H9 (cell line): Measurements from ENCODE around the gene GNG3. TPM values are rescaled to one million over a fixed set of nuclear protein-coding genes. Genes with fewer than 3 reads are reported as not detected.

Source experiments
- DNase-seq: peaks from one replicate; pipeline ENCODE4 v3.0.0-alpha.2; 2017
- H2AFZ ChIP-seq: one replicate; pipeline ENCODE4 v1.6.1; 2013; ENCODE audit warnings: mild to moderate bottlenecking, low read length, control low read depth, moderate library complexity
- H2AK5ac ChIP-seq: 2 replicates; pipeline ENCODE4 v1.6.1; 2013; ENCODE audit warnings: low read length, control low read depth, mixed read lengths; ENCODE audit not compliant: insufficient read length
- H2BK120ac ChIP-seq: one replicate; pipeline ENCODE4 v1.6.1; 2013; ENCODE audit warnings: low read depth, mild to moderate bottlenecking, low read length, control low read depth, inconsistent platforms; ENCODE audit not compliant: poor library complexity, severe bottlenecking
- H2BK12ac ChIP-seq: 2 replicates; pipeline ENCODE4 v1.6.1; 2013; ENCODE audit warnings: low read length, control low read depth, mixed read lengths, low read depth; ENCODE audit not compliant: insufficient read length
- H2BK15ac ChIP-seq: 2 replicates; pipeline ENCODE4 v1.6.1; 2013; ENCODE audit warnings: low read depth, low read length, control low read depth
- H2BK20ac ChIP-seq: one replicate; pipeline ENCODE4 v1.6.1; 2013; ENCODE audit warnings: low read depth, mild to moderate bottlenecking, low read length, control low read depth, inconsistent platforms; ENCODE audit not compliant: poor library complexity, severe bottlenecking
- H2BK5ac ChIP-seq: 2 replicates; pipeline ENCODE4 v1.6.1; 2013; ENCODE audit warnings: low read length, control low read depth, mixed read lengths; ENCODE audit not compliant: insufficient read length
- H3K14ac ChIP-seq: 2 replicates; pipeline ENCODE4 v1.6.1; 2013; ENCODE audit warnings: low read length, control low read depth; ENCODE audit not compliant: insufficient read depth
- H3K18ac ChIP-seq: 2 replicates; pipeline ENCODE4 v1.6.1; 2013; ENCODE audit warnings: low read depth, mild to moderate bottlenecking, mixed read lengths, low read length, control low read depth; ENCODE audit not compliant: insufficient read length
- H3K23ac ChIP-seq: 2 replicates; pipeline ENCODE4 v1.6.1; 2013; ENCODE audit warnings: low read length, control low read depth, mixed read lengths, low read depth; ENCODE audit not compliant: insufficient read length
- H3K23me2 ChIP-seq: 2 replicates; pipeline ENCODE4 v1.6.1; 2013; ENCODE audit warnings: low read depth, mild to moderate bottlenecking, mixed read lengths, low read length, control low read depth; ENCODE audit not compliant: insufficient read length, poor library complexity, severe bottlenecking
- H3K27ac ChIP-seq: 2 replicates; pipeline ENCODE4 v1.5.1; 2013; ENCODE audit warnings: low read length, control low read depth, mixed read lengths, low read depth; ENCODE audit not compliant: insufficient read length
- H3K27me3 ChIP-seq: 2 replicates; pipeline ENCODE4 v1.6.1; 2013; ENCODE audit warnings: low read length, control low read depth, inconsistent platforms; ENCODE audit not compliant: insufficient read depth
- H3K4ac ChIP-seq: 2 replicates; pipeline ENCODE4 v1.6.1; 2013; ENCODE audit warnings: low read depth, mild to moderate bottlenecking, control low read depth, inconsistent platforms, low read length, moderate library complexity
- H3K4me1 ChIP-seq: 2 replicates; pipeline ENCODE4 v1.6.1; 2013; ENCODE audit warnings: low read length, control low read depth, inconsistent platforms; ENCODE audit not compliant: insufficient read depth
- H3K4me2 ChIP-seq: 2 replicates; pipeline ENCODE4 v1.6.1; 2013; ENCODE audit warnings: low read length, control low read depth, mixed read lengths; ENCODE audit not compliant: insufficient read length, insufficient read depth
- H3K56ac ChIP-seq: 2 replicates; pipeline ENCODE4 v1.6.1; 2013; ENCODE audit warnings: low read depth, mild to moderate bottlenecking, mixed read lengths, low read length, control low read depth; ENCODE audit not compliant: insufficient read length
- H3K79me1 ChIP-seq: 2 replicates; pipeline ENCODE4 v1.6.1; 2013; ENCODE audit warnings: low read depth, mild to moderate bottlenecking, moderate library complexity, low read length, control low read depth, inconsistent platforms; ENCODE audit not compliant: insufficient read depth, poor library complexity, severe bottlenecking
- H3K79me2 ChIP-seq: 2 replicates; pipeline ENCODE4 v1.6.1; 2013; ENCODE audit warnings: low read length, control low read depth, inconsistent platforms; ENCODE audit not compliant: insufficient read depth
- H3K9ac ChIP-seq: 2 replicates; pipeline ENCODE4 v1.6.1; 2013; ENCODE audit warnings: low read length, control low read depth, mixed read lengths; ENCODE audit not compliant: insufficient read length; ENCODE audit errors: extremely low read depth
- H3K9me3 ChIP-seq: one replicate; pipeline ENCODE4 v1.6.1; 2013; ENCODE audit warnings: low read depth, low read length, inconsistent platforms; ENCODE audit not compliant: control insufficient read depth
- H3T11ph ChIP-seq: one replicate; pipeline ENCODE4 v1.6.1; 2013; ENCODE audit warnings: mild to moderate bottlenecking, low read length, control low read depth, inconsistent platforms
- H4K20me1 ChIP-seq: one replicate; pipeline ENCODE4 v1.6.1; 2013; ENCODE audit not compliant: control insufficient read depth, insufficient read length, insufficient read depth
- H4K5ac ChIP-seq: 2 replicates; pipeline ENCODE4 v1.6.1; 2013; ENCODE audit warnings: low read depth, mild to moderate bottlenecking, mixed read lengths, low read length, control low read depth; ENCODE audit not compliant: insufficient read length
- H4K8ac ChIP-seq: replicated peaks from 2 replicates; pipeline ENCODE4 v1.6.1; 2013; ENCODE audit warnings: low read length, control low read depth, mixed read lengths, low read depth; ENCODE audit not compliant: insufficient read length
- H4K91ac ChIP-seq: 2 replicates; pipeline ENCODE4 v1.6.1; 2013; ENCODE audit warnings: low read depth, mild to moderate bottlenecking, moderate library complexity, mixed read lengths, low read length, control low read depth; ENCODE audit not compliant: insufficient read length
- H3K27ac Mint-ChIP-seq, 3 experiments: 2 replicates in 2 of 3; 3 replicates in 1 of 3; pipeline ENCODE4 v1.8.0; 2020 to 2021; ENCODE audit warnings: mixed read lengths in 3 of 3, mild to moderate bottlenecking in 1 of 3, moderate library complexity in 1 of 3
- H3K27me3 Mint-ChIP-seq: 2 replicates; pipeline ENCODE4 v1.8.0; 2021; ENCODE audit warnings: low read depth, mild to moderate bottlenecking, moderate library complexity, mixed read lengths
- H3K36me3 Mint-ChIP-seq, 3 experiments: 2 replicates in 2 of 3; 3 replicates in 1 of 3; pipeline ENCODE4 v1.8.0; 2020 to 2021; ENCODE audit warnings: low read depth in 3 of 3, mixed read lengths in 3 of 3; ENCODE audit not compliant: insufficient read depth in 1 of 3
- H3K4me1 Mint-ChIP-seq, 2 experiments: 2 replicates each; pipeline ENCODE4 v1.8.0; 2020; ENCODE audit warnings: mixed read lengths in 2 of 2
- H3K4me3 Mint-ChIP-seq, 2 experiments: 2 replicates in 1 of 2; 3 replicates in 1 of 2; pipeline ENCODE4 v1.8.0; 2020 to 2021; ENCODE audit warnings: mild to moderate bottlenecking in 2 of 2, mixed read lengths in 2 of 2, moderate library complexity in 1 of 2
- H3K9me3 Mint-ChIP-seq, 2 experiments: 2 replicates in 1 of 2; 3 replicates in 1 of 2; pipeline ENCODE4 v1.8.0; 2020; ENCODE audit warnings: mild to moderate bottlenecking in 2 of 2, mixed read lengths in 2 of 2, moderate library complexity in 1 of 2
- CTCF ChIP-seq: fragments of 200-600 bp; sonication (generic); conservative IDR thresholded peaks from 3 replicates; pipeline ENCODE4 v1.8.0; 2021; ENCODE audit warnings: antibody characterized with exemption, mild to moderate bottlenecking
- whole genome bisulfite sequencing: extraction: QIAGEN DNeasy Blood & Tissue Kit; methylation state at CpG from one replicate; pipeline ENCODE4 v1.1.7; 2013; ENCODE audit warnings: missing lambda C conversion rate, low lambda C conversion rate, mixed read lengths; ENCODE audit not compliant: insufficient read length; ENCODE audit errors: extremely low coverage; 5-methylcytosine and 5-hydroxymethylcytosine counted together
- total RNA-seq: library from RNA; stranded (reverse); gene quantifications from 2 replicates; pipeline ENCODE4 v1.2.1, GENCODE V29; 2021

Gene GNG3
- total RNA-seq, 1 experiment from 2014 or later: 3.2 TPM

GRCh38 chr11:62726915-62727164, 19.4 kb downstream of the GNG3 start:
- H3K27me3 ChIP-seq: no peaks in the 10 kb centered on the region
- H4K20me1 ChIP-seq: no peaks in the 10 kb centered on the region
- H3K4me2 ChIP-seq: peak overlapping the region; percentile 99
- TF ChIP-seq CTCF: no peak
- H3K27me3 Mint-ChIP-seq: no peaks in the 10 kb centered on the region
- H3K9me3 ChIP-seq: no peaks in the 10 kb centered on the region
- H3K14ac ChIP-seq: peak overlapping the region; percentile 77
- H4K5ac ChIP-seq: no peak overlapping the region
- no peak for DNase-seq
- H3K79me1 ChIP-seq: peaks cover 6% of the 10 kb centered on the region
- no CpG with 5 or more reads among the region's 37 CpGs for WGBS
- H3K9ac ChIP-seq: peak overlapping the region; percentile 94
- H2BK15ac ChIP-seq: no peak overlapping the region
- H2AK5ac ChIP-seq: no peak overlapping the region
- H3K4me1 Mint-ChIP-seq: peaks cover 20 to 27% of the 10 kb centered on the region in 2 experiments
- no peak overlapping the region for H2BK5ac ChIP-seq
- H3K23me2 ChIP-seq: peaks cover 25% of the 10 kb centered on the region
- no peak overlapping the region for H3K4ac ChIP-seq
- no peak overlapping the region for H2BK120ac ChIP-seq
- H3K23ac ChIP-seq: no peak overlapping the region
- H4K91ac ChIP-seq: no peak overlapping the region
- H2AFZ ChIP-seq: no peak overlapping the region
- H2BK20ac ChIP-seq: no peak overlapping the region
- H4K8ac ChIP-seq: no peak overlapping the region
- H3K36me3 Mint-ChIP-seq: peaks cover 30 to 51% (median 45%) of the 10 kb centered on the region in 3 experiments
- H3K79me2 ChIP-seq: peaks cover 30% of the 10 kb centered on the region
- peak overlapping the region; percentile 54 for H3K18ac ChIP-seq
- peak overlapping the region; percentile 87 to 100 (median 99); a peak in 3 of 7 replicates for H3K27ac Mint-ChIP-seq
- H3K56ac ChIP-seq: no peak overlapping the region
- H3K4me3 Mint-ChIP-seq: peak overlapping the region; percentile 89 to 95
- H3T11ph ChIP-seq: no peak overlapping the region
- no peaks in the 10 kb centered on the region for H3K9me3 Mint-ChIP-seq
- H3K4me1 ChIP-seq: no peaks in the 10 kb centered on the region
- H2BK12ac ChIP-seq: no peak overlapping the region
- H3K27ac ChIP-seq: peak overlapping the region; percentile 96
